GM12865 (cell line): ENCODE data around the gene CACNA2D4.
A peak's percentile ranks its signal among the peaks of the same experiment; 100 is the strongest.

Experiments
- DNase-seq: peaks from one replicate; pipeline ENCODE4 v3.0.0; 2010; ENCODE audit warnings: low read depth
- H3K4me3 ChIP-seq: 2 replicates; pipeline ENCODE4 v1.5.1; 2011; ENCODE audit warnings: mild to moderate bottlenecking, low read depth, low read length, control low read depth
- CTCF ChIP-seq: IDR thresholded peaks from 2 replicates; pipeline ENCODE4 v1.5.1; 2011; ENCODE audit warnings: low read length, control low read depth, low read depth, inconsistent platforms; ENCODE audit not compliant: insufficient read depth; ENCODE audit errors: missing control alignments

The CACNA2D4 gene

GRCh38 chr12:1807087-1807860 lies 111.2 kb downstream of the CACNA2D4 start:
- H3K4me3 ChIP-seq, result no peak overlapping the region
- TF ChIP-seq CTCF, result no peak
- DNase-seq, result no peak

DNA sequence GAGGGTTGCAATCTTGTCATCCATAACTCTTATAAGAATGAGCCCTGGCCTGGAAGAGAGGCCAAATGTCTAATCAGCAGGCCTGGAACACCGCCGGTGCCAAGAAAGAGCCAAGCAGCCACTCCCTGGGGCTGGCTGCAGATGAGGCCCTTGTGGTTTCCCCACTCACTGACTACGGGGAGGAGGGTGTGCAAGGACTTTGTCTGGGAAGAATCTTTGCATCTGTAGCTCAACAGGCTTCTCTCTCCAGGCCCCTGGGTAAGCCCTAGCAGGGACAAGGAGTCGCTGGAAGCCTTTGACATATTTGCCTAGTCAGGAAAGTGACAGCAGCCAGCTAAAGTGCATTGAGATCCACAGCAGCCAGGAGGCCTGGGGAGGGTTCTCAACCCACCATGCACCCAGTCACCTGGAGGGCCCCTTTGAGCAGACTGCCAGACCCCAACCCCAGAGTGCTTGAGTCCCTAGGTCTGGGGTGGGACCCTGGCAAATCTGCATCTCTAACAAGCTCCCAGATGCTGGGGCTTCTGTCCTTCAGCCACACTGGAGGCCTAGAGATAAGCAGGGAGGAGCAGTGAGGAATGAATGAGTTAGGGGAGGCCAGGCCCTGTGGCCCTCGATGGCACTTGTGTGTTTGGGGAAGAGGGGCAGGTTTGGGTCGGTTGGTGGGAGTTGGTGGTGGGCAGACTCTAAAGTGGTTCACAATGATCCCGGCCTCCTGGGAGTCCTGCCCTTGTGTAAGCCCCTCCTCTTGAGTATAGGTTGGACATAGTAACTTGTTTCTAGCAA lies 112.0 kb downstream of the CACNA2D4 start:
- no peak for TF ChIP-seq CTCF
- DNase-seq, result no peak
- H3K4me3 ChIP-seq, result no peak overlapping the region

- H3K4me3 ChIP-seq, result no peak overlapping the region
- DNase-seq, result no peak
- TF ChIP-seq CTCF, result no peak
These were observed 112.9 kb downstream of the CACNA2D4 start for GRCh38 chr12:1805441-1806081.

GRCh38 chr12:1804545-1805332 lies 113.7 kb downstream of the CACNA2D4 start:
- TF ChIP-seq CTCF, result no peak
- peak overlapping the region; percentile 35 for H3K4me3 ChIP-seq
- DNase-seq, result peak; percentile 92

DNA sequence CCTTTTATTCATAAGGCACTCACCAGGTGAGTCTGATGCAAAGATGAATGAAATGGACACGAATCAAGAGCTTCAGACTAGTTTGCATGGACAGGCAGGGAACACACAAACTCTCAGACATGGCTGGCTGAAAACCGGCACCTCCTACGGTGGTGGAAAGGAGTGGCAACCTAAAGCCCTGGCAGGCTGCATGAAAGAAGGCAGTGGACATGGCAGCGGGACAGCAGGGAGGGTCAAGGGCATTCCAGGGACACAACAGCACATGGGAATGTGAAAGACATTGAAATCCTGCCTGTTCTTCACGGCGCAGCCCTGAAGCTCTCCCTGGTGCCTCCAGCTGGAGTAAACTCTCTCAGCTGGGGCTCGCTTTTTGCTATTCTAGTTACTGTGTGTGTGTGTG lies 114.7 kb downstream of the CACNA2D4 start:
- no peak for TF ChIP-seq CTCF

DNA sequence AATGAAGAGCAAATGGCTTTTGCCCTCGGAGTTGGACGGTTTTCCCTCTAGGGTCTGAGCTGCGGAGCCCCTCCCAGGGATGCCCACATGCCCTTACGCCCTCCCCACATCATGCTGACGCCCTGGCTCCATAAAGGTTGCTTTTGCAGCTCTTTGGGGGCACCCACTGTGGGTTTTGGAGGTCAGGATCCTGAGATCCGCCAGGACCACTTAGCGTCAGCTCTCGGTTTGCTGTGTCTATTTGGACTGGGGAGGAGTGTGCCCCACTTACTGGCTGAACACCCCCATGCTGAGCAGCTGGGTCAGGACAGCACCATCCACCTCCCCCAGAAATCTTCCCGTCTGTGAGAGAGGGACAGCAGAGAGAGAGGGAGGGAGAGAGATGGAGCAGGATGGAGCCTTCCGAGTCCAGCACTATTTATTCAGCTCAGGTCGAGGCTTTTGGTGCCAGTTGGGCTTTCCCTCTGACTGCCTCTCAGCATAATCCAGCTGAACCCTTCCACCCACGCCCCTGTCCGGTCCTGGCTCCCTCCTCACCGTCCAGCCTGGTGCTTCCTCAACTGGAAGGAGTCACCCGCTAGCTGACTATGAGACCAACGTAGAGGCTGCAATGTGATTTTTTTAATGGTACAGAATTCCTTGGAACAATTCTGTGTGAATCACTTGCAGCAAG lies 117.0 kb downstream of the CACNA2D4 start:
- no peak for TF ChIP-seq CTCF
- no peak overlapping the region for H3K4me3 ChIP-seq
- DNase-seq, result no peak

More for the DNA sequence above, 114.7 kb downstream of the CACNA2D4 start:
- H3K4me3 ChIP-seq, result no peak overlapping the region
- no peak for DNase-seq
